Endodermal cell (in vitro differentiated cells): ENCODE data around the gene NUDCD3. TPM values are rescaled to one million over a fixed set of nuclear protein-coding genes. Genes with fewer than 3 reads are reported as not detected.

Experiments
- DNase-seq: peaks from one replicate; pipeline ENCODE4 v3.0.0-alpha.2; 2017
- H3K27ac ChIP-seq: 2 replicates; pipeline ENCODE4 v1.5.1; 2013; ENCODE audit warnings: mild to moderate bottlenecking, low read depth, low read length, moderate library complexity
- H3K27me3 ChIP-seq: 2 replicates; pipeline ENCODE4 v1.6.1; 2013; ENCODE audit warnings: mild to moderate bottlenecking, low read length, moderate library complexity; ENCODE audit not compliant: insufficient read depth, control insufficient read depth, poor library complexity, severe bottlenecking
- H3K36me3 ChIP-seq: 2 replicates; pipeline ENCODE4 v1.7.0; 2013; ENCODE audit warnings: mild to moderate bottlenecking, low read length, moderate library complexity; ENCODE audit not compliant: control insufficient read depth, insufficient read depth
- H3K4me1 ChIP-seq: one replicate; pipeline ENCODE4 v1.7.0; 2013; ENCODE audit warnings: low read length; ENCODE audit not compliant: control insufficient read depth, insufficient read depth
- H3K4me3 ChIP-seq: 2 replicates; pipeline ENCODE4 v1.5.1; 2013; ENCODE audit warnings: mild to moderate bottlenecking, low read length, moderate library complexity
- H3K9ac ChIP-seq: 2 replicates; pipeline ENCODE4 v1.6.1; 2013; ENCODE audit warnings: mild to moderate bottlenecking, low read length, moderate library complexity; ENCODE audit not compliant: poor library complexity, severe bottlenecking; ENCODE audit errors: extremely low read depth
- H3K9me3 ChIP-seq: 2 replicates; pipeline ENCODE4 v1.6.1; 2013; ENCODE audit warnings: mild to moderate bottlenecking, low read length, moderate library complexity; ENCODE audit not compliant: control insufficient read depth
- H3K27ac Mint-ChIP-seq: 2 replicates; pipeline ENCODE4 v1.8.0; 2020; ENCODE audit warnings: mixed read lengths
- H3K27me3 Mint-ChIP-seq: 2 replicates; pipeline ENCODE4 v1.8.0; 2021; ENCODE audit warnings: mild to moderate bottlenecking, mixed read lengths; ENCODE audit not compliant: insufficient read depth
- H3K36me3 Mint-ChIP-seq: 2 replicates; pipeline ENCODE4 v1.8.0; 2020; ENCODE audit warnings: low read depth, mixed read lengths
- H3K4me1 Mint-ChIP-seq: 2 replicates; pipeline ENCODE4 v1.8.0; 2020; ENCODE audit warnings: mixed read lengths
- H3K4me3 Mint-ChIP-seq: 2 replicates; pipeline ENCODE4 v1.8.0; 2020; ENCODE audit warnings: mild to moderate bottlenecking, moderate library complexity, mixed read lengths
- H3K9me3 Mint-ChIP-seq: 2 replicates; pipeline ENCODE4 v1.8.0; 2020; ENCODE audit warnings: mild to moderate bottlenecking, mixed read lengths
- WGBS, 2 experiments: methylation state at CpG; one replicate each; pipeline versions ENCODE4 v1.1.5 to v1.1.7; 2013; ENCODE audit warnings: missing lambda C conversion rate in 2 of 2, mixed read lengths in 1 of 2; ENCODE audit not compliant: insufficient coverage in 1 of 2, insufficient read length in 1 of 2; 5-methylcytosine and 5-hydroxymethylcytosine counted together
- total RNA-seq, 2 donors: library from RNA; stranded (reverse); fragmentation: NEBNext Ultra II Directional in 1 of 2; extraction: Animal tissue kit (Norgen Biotek cat#: 25700) in 1 of 2; gene quantifications; 2 replicates in 1 of 2; 3 replicates in 1 of 2; pipeline ENCODE4 v1.2.1, GENCODE V29; 2021
- TF ChIP-seq, protein P1 (sequence below): fragments of 200-600 bp; sonication (generic); conservative IDR thresholded peaks from 2 replicates; pipeline ENCODE4 v1.5.0; 2021; ENCODE audit warnings: antibody characterized with exemption, mild to moderate bottlenecking

Gene NUDCD3
- total RNA-seq, 2 donors from 2014 or later = 80.8 to 116 TPM

DNA sequence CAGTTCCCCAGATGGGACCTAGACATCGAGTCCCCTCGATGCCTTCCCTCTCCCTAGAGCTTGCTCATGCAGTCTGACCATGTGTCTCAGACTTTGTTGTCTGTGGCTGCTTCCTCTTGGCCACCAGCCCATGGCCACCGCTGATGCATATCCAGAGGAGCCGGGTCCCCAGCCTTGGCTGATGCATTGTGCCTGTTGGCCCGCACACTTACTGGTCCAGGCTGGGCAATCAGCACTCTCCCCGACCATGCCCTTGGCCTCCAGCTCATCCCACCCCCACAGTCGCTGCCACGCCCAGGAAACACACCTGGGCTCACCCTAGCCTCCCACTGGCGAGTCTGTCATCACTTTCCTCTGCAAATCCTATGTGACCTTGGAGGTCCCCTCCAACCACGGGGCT, 40.5 kb upstream of the NUDCD3 start:
- H3K4me3 Mint-ChIP-seq = no peak overlapping the region
- TF ChIP-seq, protein P1, sequence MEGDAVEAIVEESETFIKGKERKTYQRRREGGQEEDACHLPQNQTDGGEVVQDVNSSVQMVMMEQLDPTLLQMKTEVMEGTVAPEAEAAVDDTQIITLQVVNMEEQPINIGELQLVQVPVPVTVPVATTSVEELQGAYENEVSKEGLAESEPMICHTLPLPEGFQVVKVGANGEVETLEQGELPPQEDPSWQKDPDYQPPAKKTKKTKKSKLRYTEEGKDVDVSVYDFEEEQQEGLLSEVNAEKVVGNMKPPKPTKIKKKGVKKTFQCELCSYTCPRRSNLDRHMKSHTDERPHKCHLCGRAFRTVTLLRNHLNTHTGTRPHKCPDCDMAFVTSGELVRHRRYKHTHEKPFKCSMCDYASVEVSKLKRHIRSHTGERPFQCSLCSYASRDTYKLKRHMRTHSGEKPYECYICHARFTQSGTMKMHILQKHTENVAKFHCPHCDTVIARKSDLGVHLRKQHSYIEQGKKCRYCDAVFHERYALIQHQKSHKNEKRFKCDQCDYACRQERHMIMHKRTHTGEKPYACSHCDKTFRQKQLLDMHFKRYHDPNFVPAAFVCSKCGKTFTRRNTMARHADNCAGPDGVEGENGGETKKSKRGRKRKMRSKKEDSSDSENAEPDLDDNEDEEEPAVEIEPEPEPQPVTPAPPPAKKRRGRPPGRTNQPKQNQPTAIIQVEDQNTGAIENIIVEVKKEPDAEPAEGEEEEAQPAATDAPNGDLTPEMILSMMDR = no peak
- H3K9ac ChIP-seq = no peak overlapping the region

DNA sequence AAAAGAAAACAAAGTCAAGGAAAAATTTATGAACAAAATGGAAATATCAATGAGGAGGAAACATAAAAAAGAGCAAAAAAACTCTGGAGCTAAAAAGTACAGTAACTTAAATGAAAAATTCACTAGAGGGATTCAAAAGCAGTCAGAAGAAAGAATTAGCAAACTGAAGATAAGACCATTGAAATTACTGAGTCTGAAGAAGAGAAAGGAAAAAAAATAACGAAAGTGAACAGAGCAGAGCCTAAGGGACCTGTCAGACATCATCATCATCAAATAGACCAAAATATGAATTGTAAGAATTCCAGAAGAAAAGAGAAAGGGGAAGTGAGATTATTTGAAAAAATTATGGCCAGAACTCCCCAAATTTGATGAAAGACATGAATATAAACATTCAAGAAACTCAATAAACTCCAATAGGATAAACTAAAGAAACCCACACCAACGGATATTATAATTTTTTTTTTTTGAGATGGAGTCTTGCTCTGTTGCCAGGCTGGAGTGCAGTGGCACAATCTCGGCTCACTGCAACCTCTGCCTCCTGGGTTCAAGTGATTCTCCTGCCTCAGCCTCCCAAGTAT, 34.4 kb upstream of the NUDCD3 start:
- Histone ChIP-seq H3K4me3 (no peak overlapping the region), H3K4me1 (no peaks in the 10 kb centered on the region), H3K9me3 (peaks cover 6% of the 10 kb centered on the region), H3K9ac (no peak overlapping the region), H3K27ac (no peak overlapping the region), H3K27me3 (no peaks in the 10 kb centered on the region), H3K36me3 (no peaks in the 10 kb centered on the region)
- H3K36me3 Mint-ChIP-seq = no peaks in the 10 kb centered on the region
- 66 to 73% methylated on average over 2 of the region's 3 CpGs for WGBS, 2 experiments
- H3K27ac Mint-ChIP-seq = no peak overlapping the region
- no peak overlapping the region for H3K4me3 Mint-ChIP-seq
- TF ChIP-seq, protein P1 = no peak
- no peak for DNase-seq
- H3K4me1 Mint-ChIP-seq = no peaks in the 10 kb centered on the region
- peaks cover 27% of the 10 kb centered on the region for H3K9me3 Mint-ChIP-seq
- peaks cover 15% of the 10 kb centered on the region for H3K27me3 Mint-ChIP-seq

More for the DNA sequence above, 40.5 kb upstream of the NUDCD3 start:
- no peak for DNase-seq
- 92 to 95% methylated on average over 7 to 10 of the region's 10 CpGs for WGBS, 2 experiments
- Mint-ChIP-seq H3K4me1 (no peaks in the 10 kb centered on the region), H3K27ac (no peak overlapping the region), H3K9me3 (peaks cover 9% of the 10 kb centered on the region), H3K27me3 (peaks cover 4% of the 10 kb centered on the region), H3K36me3 (no peaks in the 10 kb centered on the region)
- Histone ChIP-seq H3K4me3 (no peak overlapping the region), H3K4me1 (no peaks in the 10 kb centered on the region), H3K36me3 (no peaks in the 10 kb centered on the region), H3K27me3 (no peaks in the 10 kb centered on the region), H3K27ac (no peak overlapping the region), H3K9me3 (no peaks in the 10 kb centered on the region)

DNA sequence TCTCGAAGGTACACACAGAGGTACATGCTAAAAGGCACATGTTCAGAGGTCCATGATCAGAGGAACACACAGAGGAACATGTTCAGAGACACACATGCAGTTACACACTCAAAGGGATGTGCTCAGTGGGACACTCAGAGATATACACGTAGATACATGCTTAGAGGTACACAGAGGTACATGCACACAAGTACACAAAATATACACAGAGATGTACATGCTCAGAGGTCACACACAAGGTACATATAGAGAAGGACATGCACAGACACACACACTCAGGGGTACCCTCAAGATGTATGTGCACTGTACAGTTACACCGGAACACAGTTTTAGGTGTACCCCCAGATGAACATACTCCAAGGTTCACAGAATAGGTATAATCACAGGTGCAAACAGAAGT, 31.9 kb upstream of the NUDCD3 start:
- Histone ChIP-seq H3K9ac (no peak overlapping the region), H3K27ac (no peak overlapping the region), H3K4me1 (no peaks in the 10 kb centered on the region), H3K4me3 (no peak overlapping the region), H3K9me3 (peaks cover 6% of the 10 kb centered on the region), H3K36me3 (no peaks in the 10 kb centered on the region), H3K27me3 (no peaks in the 10 kb centered on the region)
- H3K27ac Mint-ChIP-seq = no peak overlapping the region
- peaks cover 13% of the 10 kb centered on the region for H3K27me3 Mint-ChIP-seq
- H3K4me1 Mint-ChIP-seq = no peaks in the 10 kb centered on the region
- H3K36me3 Mint-ChIP-seq = no peaks in the 10 kb centered on the region
- 87 to 90% methylated on average over 2 to 3 of the region's 3 CpGs for WGBS, 2 experiments
- H3K9me3 Mint-ChIP-seq = peaks cover 23% of the 10 kb centered on the region
- TF ChIP-seq, protein P1 = no peak
- H3K4me3 Mint-ChIP-seq = no peak overlapping the region
- no peak for DNase-seq
